HG02642 (cell line): ENCODE results near the gene DPH1.
"Not testable (repeated sequence)": the region's sequence is repeated elsewhere in the genome, so short reads cannot be mapped to it uniquely, and the experiment has no call there.

ENCODE experiments used
- ATAC-seq: cut with Tn5 transposase; IDR thresholded peaks from one replicate; pipeline ENCODE4 v1.9.1; 2021; ENCODE audit warnings: mild to moderate bottlenecking; ENCODE audit not compliant: unreplicated experiment, poor library complexity

Gene DPH1

DNA sequence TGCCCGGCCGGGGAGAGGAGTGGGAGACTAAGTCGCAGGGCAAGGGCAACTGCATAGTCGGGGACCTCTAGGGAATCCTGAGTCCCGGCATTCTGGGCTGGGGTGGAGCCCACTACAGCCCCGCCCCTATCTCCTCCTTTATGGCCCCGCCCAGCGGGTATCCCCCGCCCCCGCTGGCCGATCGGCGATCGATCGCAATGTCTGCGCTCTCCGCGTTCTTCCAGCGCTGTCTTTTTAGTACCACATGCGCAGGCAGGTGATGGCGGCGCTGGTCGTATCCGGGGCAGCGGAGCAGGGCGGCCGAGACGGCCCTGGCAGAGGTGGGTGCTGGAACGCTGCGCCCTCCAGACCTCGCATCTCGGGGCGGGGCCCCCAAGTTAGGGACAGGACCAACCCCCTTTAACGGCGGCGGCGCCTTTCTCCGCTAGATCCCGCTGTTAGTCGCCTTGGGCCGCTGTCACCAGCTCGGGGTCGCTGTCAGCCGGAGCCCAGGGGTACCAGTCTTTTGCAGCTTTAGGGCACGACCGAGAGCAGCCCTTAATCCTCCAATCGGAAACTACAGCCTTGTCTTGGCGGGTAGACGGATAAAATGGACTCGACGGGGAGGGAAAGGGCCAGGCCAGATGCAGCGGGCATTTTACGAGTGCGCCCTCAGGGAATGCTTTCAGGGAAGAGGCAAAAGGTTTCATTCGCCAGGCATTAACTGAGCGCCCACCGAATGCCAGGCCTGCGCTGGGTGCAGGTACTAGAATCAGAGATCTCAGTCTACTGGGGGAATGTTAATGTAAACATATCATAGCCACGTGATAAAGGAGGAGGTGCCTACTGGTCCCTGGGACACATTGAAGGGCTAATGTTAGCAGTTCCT, at the start of gene DPH1:
TSS of gene DPH1 (plus strand) at position 243 of the 868 bp plus-strand sequence. CDS start at position 260, 17 bp downstream.
- ATAC-seq: peak; percentile 79

DNA sequence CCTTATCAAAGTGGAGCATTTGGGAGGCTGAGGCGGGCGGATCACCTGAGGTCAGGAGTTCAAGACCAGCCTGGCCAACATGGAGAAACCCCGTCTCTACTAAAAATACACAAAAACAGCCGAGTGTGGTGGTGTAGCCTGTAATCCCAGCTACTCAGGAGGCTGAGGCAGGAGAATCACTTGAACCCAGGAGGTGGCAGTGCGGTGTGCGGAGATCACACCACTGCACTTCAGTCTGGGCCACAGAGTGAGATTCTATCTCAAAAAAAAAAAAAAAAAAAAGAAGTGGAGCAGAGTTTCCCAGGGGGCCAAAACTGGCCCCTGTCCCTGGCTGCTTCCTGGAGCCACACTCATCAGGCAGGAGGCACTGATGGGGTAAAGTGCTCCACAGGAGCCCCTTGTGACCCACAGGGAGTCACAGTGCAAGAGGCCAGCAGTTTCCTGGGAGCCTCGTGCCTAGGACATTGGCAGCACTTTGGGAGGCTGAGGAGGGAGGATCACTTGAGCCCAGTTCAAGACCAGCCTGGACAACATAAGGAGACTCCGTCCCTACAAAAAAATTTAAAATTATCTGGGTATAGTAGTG, 49.2 kb upstream of the DPH1 start:
- no peak for ATAC-seq

DNA sequence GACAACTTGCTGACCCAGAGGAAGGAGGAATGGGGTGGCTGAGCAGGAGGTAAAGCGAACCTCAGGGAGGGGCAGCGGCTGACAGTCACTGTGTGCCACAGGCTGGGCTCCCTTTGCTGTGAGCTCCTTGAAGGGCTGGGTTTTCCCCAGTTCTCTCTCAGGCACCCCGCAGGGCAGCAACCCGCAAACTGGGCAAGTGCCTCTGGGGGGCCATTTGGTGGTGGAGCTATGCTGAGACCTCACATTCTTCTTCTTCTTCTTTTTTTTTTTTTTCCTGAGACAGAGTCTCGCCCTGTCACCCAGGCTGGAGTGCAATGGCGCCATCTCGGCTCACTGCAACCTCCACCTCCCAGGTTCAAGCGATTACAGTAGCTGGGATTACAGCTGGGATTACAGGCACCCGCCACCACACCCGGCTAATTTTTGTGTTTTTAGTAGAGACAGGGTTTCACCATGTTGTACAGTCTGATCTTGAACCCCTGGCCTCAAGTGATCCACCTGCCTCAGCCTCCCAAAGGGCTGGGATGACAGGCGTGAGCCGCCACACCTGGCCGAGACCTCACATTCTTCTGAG, 47.1 kb upstream of the DPH1 start:
- not testable (repeated sequence) for ATAC-seq

DNA sequence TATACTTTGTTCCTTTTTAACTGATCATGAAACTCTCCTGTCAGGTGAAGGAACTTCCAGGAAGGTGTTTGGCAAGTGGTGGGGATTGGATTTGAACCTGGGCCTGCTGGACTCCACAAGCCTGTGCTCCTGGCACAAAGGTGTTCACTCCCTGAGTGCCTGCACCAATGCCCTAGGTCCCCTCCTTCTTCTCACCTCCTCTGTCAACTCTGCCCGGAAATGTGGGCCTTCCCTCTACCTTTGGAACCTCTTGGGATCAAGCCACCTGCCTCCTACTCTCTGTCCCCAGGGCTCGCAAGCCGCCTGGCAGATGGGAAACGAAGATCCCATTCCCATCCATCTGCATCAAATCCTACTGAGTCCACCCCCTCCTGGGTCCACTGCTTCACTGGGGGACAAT, 44.9 kb upstream of the DPH1 start:
- ATAC-seq: no peak

DNA sequence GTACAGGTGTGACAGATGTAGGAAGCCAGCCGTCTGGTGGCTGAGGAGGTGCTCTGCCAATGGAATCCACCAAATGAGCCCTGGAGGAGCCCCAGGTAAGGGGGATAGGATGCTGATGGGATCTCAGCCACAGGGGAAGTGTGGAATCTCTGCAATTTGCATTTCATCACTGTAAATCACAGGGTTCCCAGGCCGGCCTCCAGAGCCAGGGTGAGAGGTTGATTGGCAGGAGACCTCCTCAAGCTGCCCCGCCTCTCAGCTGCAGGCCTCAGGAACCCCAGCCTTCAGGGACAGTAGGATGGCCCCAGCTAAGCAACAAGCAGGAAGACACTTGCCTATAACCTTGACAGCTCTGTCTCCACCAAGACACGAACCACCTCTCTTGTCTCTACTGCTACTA, 44.3 kb upstream of the DPH1 start:
- no peak for ATAC-seq

DNA sequence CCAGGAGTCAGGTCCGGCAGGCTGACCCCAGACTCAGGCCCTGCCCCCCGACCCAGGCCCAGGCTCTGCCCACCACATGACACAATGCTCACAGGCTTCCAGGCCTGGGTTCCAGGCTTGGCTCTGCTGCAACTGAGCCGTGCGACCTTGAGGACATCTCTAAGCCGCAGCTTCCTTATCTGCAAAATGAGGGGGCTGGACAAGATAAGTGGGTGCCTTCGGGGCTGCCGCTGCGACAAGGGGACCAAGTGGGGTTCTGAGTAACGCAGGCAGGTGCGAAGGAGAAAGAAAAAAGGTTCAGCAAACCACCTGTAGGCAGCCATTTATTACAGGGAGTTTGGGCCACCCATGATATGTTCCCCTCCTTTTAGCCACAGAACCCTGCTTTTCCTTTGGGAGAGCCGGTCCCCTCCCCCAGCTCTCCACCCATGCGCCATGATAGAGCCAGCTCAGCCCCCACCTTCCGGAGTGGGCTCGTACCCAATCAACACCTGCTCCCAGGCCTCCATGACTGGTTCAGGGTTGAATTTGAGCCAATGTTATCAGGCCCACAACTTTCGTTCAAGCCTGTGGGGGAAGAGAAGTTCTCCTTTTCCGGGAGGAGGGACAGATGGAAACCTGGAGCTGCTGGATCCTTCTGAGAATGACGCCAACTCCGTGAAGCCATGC, 43.0 kb upstream of the DPH1 start:
- no peak for ATAC-seq

DNA sequence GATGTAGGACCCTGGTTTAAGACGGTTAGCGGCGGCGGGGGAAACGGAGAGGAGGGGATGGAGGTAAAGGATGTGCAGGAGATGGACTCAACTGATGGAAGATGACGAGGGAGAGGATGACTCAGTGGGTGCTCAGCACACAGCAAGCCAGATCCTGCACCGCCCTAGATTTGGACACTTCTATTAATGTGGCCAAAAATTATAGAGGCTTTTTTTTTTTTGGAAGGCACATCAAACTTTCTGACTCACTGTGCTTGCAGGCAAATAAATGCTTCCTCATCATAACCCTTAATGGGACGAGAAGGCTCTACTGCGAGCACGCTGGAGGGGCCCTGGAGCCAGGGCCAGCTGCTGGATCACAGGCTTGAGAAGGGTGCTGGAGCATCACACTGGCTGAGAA, 40.8 kb upstream of the DPH1 start:
- ATAC-seq: no peak

DNA sequence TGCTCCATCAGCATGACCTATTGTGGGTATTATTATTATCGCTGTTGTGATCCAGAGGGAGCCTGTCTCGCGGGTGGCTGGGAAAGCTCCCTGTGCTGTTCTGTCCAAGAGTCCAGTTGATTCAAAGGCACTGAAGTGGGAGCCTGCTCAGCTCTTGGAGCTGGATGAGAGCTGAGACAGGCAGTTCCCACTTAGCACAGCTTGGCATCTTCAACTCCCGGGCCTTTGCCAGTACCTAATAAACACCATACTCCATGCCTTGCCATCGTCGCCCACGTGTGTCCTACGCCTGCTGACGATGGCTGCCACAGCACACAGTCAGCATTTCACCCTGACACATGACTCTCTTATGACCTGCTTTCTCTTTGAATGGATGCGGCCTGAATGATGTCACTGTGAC, 37.4 kb upstream of the DPH1 start:
- ATAC-seq: no peak

DNA sequence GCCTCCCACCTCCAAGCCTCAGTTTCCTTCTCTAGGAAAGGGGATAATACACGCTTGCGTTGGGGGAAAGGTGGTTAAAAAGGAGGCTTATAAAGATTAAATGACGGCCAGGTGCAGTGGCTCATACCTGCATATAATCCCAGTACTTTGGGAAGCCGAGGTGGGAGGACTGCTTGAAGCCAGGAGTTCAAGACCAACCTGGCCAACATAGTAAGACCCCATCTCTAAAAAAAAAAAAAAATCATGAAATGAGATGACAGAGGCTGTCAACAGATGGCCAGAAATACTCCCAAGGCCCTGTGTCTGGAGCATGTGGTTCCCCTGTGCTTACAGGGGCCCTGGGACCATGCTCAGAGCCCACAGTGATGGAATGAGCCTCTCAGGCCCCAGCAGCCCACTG, 35.2 kb upstream of the DPH1 start:
- no peak for ATAC-seq

DNA sequence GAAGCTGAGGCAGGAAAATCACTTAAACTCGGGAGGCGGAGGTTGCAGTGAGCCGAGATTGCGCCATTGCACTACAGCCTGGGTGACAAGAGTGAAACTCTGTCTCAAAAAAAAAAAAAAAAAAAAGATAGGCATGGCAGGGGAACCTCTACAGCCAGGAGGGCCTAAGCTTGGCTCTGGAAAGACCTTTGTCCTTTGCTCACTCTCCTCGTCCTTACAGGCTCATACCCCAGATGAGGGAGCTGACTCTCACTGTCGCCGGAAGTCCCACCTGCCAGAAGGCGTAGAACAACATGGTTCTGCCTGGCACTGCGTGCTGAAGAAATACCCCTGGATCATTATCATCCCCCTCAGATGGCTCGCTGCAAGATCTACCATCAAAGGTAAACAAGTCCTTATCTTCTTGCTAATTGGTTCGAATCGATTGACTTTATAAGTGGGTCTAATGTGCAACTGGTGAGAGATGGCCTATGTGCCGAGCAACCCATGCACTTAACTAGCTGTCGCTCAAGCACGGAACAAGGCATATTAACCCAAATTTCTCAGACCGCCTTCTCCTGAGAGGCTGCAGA, 34.5 kb upstream of the DPH1 start:
- ATAC-seq: no peak

DNA sequence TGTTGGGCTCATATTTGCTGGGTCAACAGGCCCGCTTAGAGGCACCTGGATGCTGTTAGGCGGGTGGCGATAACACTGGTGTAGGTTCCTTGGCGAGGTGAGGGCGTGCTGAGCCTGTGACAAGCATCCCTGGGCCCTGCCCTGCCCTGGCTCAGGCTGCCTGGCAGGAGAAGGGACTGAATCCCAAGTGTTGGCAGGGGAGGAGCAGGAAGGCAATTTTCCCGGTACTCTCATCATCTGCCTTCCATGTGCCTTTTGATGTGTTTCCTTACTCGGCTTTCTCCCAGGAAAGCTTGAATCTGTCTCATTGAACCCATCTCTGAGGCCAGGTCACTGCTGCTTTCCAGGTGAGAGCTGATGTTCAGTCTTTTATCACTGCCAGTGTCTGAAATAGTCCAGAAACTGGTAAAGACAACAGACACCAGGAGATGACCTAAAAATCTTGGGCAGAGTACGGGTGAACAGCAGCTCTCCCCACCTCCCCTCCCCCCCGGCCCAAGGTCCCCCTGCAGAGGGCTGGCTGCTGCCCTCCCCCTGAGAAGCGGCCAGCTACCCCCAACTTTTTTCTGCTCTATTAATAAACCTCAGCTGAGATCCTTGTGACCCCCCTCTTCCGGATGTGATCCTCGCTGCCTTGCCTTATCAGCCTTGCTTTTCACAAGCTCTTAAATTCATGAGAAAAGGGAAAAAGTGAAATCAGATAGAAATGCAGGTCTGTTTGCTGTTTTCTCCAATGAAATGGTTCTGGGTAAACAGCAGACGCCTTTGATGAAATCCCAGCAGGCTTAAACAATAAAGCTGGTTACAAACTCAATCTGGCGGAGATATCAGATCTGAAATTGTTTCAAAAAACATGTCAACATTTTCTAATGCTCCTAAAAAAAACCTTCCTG, 33.8 kb upstream of the DPH1 start:
- no peak for ATAC-seq

DNA sequence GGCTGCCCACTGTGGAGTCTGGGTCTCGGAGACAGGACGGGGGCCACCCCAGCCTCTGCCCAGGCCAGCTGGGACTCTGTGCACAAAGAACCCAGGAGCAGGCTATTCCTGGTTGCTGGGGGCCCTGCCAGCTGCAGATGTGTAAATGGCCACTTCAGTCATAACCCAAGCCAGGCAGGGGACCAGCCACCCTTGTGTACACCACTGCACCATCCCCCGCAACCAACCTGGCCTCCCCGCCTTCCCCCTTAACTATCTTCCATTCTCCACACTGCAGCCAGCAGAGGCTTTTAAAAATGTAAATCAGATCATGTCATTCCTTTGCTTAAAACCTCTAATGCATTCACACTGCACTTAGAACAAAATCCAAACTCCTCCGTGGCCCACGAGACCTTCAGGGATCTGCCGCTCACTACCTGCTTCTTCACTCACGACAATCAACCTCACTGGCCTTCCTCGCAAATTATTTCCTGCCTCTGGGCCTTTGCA, 33.1 kb upstream of the DPH1 start:
- no peak for ATAC-seq

DNA sequence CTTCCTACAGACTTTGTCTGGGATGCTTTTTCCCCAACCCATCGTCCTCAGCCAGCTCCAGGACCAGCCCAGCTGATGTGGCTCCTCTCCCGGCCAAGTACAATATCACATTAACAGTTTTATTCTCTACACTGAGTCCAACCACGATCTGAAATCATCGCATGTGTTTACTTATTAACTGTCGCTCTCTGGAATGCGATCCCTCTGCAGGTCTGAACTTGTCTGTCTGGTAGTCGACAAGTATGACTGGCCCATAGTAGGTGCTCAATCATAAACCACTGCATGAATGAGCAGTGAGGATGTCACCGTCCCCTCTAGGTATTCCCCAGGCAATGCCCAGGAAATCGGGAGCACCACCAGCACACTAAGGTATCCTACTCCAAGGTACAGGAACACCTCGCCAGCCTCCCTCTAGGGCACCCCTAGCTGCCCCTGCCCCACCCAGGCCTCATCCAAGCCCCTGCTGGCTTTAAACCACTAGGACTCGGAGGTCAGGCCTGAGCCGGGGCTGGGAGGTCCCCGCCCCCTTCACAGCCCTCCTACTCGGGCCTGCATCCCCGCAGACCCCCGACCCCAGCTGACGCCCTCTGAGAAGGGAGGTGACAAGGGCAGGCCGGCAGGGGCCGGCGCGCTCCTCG, 32.5 kb upstream of the DPH1 start:
- no peak for ATAC-seq

DNA sequence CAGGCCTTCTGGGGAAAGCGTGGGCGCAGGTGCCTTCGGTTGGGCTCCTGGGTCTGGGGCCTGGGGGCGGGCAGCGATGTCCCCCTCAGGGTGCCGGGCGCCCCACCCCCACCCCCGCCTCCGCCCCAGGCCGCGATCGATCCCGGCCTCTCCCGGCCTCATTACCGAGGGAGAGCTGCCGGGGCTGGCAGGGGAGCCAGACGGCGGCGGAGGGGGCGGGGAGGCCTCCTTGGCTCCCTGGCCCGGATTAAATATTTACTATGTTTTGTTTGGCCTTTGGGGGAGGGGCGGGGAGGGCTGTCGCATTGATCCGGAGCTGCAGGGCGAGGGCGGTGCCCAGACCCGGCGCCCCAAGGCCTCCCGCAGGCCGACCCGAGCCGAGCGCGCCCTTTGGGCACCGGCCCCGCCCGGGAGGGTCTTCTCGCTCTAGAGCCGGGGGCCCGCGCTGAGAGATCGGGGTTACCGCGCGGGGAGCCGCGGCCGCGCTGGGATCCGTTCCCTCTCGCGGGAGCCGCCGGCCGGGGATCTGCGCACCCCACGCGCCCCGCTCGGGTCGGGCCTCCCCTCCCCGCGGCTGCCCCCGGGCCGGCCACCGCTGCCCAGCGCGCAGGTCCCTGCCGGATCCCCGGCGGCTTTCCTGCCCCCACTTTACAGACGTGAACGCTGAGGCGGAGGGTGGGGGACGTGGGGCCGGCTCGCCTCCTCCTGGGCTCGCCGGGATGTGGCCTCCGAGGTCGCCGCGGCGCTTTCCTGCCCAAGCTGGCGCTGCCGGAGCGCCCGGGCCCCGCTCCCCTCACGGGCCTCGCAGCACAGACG, 31.8 kb upstream of the DPH1 start:
- no peak for ATAC-seq

DNA sequence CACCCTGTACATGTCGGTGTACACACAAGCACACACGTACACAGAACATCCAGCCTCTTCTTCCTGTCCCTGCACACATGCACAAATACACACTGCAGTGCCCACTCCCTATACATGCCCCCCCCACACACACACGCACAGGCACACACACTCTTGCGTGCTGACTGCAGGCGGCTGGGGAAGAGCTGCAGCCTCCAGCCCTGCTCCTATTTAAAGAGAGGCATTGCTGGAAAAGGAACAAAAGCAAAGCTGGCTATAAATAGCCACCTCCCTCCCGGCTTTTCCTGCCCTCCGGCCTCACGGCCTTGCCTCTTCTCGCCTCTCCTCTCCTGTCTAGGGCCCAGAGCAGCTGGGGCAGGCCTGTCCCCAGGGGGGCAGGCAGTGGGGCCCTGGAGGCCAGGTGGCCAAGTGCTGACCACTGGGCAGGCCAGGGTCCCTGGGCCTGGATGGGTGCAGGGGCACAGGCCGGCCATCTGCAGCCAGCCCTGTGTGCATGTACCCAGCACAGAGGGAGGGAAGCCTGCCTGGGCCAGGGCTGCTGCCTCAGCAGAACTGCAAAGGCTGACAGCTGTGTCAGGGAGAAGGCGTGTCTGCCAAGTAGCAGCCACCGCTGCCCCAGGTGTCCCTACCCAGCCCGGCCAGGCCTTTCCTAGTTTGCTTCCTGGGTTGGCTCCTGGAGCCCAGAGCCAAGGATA, 30.2 kb upstream of the DPH1 start:
- no peak for ATAC-seq

DNA sequence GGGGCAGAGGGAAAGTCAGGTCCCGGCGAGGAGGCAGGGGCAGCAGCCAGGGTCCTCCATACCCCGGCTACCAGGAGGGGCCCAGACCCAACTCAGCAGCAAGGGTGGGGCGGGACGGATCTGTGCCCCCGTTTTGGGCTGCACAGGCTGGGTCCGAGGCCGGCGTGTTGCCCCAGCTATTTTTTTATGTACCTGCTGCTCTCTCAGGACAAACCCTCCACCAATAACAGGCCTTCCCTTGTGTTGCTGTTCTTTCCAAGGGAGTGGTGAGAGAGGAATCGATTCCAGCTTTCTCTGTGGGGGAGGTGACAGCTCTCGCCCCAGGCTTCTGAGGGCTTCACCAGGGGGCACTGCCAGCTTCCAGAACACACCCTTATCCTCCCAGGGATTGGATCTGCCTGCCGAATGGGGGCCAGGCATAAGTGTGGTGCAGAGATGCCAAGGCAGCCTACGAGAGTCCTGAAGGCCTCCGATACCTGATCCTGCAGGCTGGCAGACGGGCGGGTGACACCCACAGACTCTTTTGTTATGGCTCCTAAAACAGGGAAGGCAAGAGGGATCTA, 27.1 kb upstream of the DPH1 start:
- ATAC-seq: no peak

DNA sequence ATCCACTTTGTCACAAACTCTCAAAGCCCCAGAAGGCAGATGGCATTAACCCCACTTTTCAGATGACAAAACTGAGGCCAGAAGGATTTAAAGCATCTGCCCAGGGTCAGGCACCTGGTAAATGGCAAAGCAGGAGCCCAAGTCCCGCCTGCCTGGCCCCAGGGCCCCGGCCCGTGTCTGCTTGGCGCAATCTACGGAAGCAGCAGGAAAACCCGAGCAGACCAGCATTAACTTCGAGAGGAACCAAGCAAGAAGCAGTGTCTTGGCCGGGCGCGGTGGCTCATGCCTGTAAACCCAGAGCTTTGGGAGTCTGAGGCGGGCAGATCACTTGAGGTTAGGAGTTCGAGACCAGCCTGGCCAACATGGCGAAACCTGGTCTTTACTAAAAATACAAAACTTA, 26.4 kb upstream of the DPH1 start:
- no peak for ATAC-seq
